SHP77 (cell line): ENCODE results near the gene POLR3A.

Source experiments
- DNase-seq, 2 experiments: peaks; one replicate each; lab custom pipeline; 2025; lab: John Stamatoyannopoulos, UW

Gene POLR3A

DNA sequence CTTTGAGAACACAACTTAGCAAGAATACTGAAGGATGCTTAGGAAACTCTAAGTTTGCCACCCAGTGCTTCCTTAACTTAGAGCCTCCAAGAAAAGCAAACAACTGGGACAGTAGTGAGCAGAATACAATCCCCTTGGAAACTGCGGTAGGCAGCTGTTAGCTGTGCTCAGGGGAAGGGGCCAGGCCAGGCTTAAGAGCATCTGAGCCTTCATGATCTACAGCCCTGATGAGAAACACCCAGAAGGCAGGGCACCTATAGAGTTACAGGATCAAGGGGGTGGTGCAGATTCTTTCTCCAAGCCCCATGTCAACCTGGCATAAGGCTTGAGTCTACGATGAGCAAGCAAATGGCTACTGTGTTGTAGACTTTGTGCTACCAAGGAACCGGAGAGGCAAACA lies 51.4 kb downstream of the POLR3A start:
- no peak for DNase-seq

DNA sequence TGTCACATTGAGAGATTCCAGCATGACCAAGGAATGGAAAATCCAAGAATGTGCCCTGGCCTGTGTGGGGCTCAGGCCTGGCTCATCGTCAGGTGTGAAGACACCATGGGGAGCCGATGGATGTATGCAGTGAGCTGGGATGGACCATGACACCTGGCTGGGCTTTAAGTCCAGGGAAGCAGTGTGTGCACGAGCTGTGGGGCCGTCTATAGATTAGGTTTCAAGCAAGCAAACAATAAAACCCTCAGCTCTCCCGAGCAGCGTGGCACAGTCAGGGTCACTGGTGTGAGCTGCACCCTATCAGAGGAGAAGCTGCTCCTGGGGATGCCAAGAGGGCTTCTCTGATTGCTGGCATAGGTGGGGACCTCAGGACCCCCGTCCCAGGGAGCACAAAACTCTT lies 52.3 kb downstream of the POLR3A start:
- no peak for DNase-seq

DNA sequence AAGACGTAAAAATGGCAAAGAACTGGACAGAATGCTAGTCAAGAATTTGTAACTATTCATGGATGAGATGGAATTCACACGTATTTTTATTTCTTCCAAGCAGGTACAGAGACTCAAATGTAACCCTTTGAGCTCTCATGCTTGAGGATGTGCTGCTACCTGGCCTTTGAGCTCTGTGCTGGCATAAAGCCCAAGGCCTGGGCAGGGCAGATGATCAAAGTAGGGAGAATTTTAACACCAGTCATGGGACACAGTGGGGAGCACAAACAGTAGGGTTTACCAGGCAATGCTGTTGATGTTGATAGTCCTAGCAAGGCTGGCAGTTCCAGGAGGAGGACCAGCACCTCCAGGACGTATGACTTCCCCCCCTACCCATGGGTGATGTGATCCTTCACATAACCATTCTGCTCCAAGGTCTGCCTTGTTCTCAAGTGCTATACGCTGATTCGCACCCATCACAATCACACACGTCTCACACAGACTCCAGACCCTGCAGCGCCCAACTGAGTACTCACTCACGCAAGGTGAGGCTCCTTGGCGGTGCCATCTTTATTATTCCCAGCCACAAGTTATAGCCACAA lies 54.1 kb downstream of the POLR3A start:
- no peak for DNase-seq

DNA sequence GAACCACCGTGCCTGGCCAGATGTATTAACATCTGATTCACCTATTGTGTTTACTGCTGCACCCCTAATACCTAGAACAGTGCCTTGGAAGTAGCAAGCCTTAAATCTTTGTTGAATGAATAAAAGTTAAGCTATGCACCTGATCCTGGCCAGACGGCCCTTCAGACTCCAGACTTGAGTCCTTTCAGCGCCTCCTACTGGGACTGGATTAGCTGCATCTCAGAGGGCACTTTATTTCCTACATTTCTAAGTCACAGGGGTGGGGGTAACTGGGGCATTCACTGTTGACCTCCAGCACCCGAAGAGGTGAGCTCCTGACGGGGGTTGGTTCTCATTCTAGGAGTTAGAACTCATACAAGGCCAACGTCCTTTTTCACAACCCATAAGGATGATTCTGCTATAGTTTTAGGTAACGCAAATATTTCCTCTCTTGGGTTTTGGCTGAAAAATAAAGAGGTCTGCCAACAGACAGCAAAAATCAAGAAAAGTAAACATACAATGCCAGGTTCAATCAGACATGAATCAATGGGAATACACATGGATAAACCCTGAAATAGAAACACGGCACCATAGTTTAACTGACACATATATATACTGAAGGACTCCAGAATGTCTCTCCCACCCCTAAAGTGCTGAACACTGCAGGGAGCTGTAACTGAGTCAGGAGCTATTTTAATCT lies 54.8 kb downstream of the POLR3A start:
- DNase-seq = no peak

DNA sequence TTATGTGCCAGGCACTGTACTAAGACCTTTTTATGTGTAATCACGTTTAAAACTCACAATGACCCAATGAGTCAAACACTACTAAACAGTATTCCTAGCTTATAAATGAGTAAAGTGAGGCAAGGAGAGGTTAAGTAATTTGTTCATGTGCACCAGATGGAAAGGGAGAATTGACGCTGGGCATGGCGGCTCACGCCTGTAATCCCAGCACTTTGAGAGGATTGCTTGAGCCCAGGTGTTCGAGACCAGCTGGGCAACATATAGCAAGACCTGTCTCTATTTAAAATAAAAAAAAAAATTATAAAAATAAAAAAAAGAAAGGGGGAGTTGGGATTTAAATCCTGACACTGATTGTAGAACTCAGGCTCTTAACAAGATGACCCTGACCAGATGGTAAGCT lies 56.0 kb downstream of the POLR3A start:
- no peak for DNase-seq

DNA sequence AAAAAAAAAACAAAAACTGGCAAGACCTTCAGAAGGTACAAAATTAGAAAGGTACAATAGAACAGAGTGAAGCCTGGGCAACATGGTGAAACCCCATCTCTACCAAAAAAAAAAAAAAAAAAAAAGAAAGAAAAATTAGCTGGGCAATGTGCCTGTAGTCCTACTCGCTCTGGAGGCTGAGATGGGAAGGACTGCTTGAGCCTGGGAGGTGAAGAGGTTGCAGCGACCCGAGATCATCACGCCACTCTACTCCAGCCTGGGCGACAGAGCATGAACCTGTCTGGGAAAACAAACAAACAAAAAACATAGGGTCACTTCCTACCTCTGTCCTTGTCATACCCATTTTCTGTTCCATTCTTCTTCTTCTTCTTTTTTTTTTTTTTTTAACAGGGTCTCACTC lies 57.2 kb downstream of the POLR3A start:
- DNase-seq = no peak

DNA sequence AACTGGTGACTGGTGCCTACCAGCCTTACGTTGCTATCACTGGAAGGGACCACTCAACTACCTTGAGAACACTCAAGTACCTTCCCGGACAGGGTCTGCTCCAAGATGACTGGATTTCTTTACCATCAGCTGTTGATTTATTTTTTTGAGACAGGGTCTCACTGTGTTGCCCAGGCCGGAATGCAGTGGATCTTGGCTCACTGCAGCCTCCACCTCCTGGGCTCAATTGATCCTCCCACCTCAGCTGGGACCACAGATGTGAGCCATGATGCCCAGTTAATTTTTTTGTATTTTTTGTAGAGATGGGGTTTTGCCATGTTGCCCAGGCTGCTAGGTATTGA lies 57.5 kb downstream of the POLR3A start:
- DNase-seq = no peak

DNA sequence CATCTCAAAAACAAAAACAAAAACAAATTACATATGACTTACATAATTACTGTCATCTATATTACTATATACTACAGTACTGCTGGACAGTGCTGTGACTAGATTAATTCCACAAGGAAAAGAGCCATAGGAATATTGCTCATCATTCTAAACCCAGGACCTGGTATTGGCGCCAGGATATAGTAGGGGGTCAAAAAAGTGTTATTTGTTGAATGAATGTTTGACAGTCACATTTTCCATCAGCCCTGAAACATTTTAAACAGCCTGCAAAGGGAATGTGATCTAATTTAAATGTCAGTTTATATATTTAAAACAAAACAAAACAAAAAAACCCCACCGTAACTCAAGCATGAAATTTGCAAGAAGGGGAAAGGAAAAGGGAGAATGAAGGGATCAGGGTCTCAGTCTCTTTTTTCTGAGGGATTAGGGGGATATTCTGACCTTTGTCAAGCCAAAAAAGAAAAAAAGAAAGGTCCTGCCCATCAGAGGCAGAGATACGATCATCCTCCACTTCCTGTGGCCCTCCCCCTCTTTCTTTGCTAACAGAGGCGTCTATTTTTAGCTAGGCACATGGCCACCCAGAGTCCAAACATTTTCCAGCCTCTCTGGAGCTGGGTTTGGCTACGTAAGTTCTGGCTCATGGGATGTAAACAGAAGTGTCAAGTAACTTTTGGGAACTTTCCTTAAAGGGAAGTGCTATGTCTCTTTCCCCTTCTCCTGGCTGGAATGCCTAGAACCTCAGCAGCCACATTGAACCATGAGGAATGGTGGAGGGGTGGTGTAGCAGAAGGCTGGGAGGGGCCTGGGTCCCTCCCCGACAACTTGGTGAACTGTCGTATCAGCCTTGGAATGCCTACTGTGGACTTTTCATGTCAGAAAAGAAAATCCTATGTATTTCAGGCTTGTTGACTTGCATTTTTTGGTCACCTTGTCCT lies 58.2 kb downstream of the POLR3A start:
- DNase-seq = peak in 1 of 2 experiments; percentile 8

DNA sequence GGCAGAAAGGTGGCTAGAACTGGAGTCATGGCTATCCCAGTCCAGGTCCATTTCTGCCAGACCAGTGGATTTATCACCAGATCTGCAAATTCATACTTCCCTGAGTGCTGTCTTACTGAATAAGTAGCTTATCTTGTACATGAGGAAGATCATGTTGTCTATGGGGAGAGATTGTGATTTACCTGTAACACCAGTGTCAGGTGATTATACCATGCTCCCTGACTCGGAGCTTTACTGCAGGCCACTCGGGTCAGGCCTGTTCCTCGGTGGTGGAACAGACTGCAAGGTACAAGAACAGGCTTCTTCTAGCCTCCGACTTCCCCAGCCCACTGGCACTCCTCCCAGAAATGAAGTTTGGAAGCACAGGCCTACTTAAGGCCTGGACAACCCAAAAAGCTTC lies 60.2 kb downstream of the POLR3A start:
- no peak for DNase-seq

DNA sequence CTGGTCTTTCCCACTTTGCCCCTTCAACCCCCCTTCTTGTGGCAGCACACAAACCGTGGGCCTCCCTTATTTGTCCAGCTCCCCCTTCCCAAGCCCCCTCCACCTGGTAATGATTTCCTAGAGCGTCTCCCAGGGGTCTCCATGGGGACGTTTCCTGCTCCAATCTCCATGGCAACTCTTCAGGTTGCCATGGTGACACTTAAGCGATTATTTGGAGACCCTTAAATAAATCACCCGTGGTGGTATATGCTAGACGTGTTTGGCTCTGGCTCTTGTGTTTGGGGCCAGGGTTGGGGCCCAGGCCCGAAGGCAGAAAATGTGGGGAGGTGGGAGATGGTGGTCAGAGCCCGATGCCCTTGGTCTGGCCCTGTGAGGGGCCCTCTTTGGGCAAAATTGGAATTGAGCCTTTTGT lies 61.7 kb downstream of the POLR3A start:
- DNase-seq = no peak

DNA sequence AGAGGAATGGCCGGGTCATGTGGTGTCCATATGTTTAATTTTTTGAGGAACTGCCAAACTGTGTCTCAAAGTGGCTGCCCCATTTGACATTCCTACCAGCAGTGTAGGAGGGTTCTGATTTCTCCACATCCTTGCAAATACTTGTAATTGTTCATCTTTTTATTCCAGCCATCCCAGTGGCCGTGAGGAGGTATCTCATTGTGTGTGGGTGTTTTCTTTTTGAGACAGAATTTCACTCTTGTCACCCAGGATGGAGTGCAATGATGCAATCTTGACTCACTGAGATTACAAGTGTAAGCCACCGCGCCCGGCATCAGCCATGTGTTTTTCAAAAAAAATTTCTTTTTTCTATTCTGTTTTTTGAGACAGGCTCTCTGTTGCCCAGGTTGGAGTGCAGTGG lies 64.0 kb downstream of the POLR3A start:
- DNase-seq = no peak

DNA sequence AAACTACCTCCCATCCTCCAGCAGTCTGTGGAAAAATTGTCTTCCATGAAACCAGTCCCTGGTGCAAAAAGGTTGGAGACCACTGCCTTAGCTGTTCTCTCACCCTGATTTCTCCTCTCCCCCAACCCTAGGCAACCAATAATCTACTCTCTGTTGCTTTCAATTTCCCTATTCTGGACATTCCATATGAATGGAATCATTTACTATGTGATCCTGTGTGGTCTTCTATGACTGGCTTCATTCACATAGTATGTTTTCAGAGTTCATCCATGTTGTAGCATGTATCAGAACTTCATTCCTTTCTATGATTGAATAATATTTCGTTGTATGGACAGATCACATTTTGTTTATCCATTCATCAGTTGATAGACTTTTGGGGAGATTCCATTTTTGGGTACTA lies 64.5 kb downstream of the POLR3A start:
- DNase-seq = no peak

DNA sequence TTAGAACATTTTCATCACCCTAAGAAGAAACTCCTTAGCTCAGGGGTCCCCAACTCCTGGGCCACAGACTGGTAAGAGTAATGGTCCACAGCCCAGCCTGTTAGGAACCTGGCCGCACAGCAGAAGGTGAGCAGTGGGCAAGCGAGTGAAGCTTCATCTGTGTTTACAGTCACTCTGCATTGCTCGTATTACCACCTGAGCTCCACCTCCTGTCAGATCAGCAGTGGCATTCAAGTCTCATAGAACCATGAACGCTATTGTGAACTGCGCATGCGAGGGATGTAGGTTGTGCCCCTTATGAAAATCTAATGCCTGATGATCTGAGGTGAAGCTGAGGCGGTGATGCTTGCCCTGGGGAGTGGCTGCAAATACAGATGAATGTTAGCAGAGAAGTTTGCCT lies 65.4 kb downstream of the POLR3A start:
- DNase-seq = no peak

DNA sequence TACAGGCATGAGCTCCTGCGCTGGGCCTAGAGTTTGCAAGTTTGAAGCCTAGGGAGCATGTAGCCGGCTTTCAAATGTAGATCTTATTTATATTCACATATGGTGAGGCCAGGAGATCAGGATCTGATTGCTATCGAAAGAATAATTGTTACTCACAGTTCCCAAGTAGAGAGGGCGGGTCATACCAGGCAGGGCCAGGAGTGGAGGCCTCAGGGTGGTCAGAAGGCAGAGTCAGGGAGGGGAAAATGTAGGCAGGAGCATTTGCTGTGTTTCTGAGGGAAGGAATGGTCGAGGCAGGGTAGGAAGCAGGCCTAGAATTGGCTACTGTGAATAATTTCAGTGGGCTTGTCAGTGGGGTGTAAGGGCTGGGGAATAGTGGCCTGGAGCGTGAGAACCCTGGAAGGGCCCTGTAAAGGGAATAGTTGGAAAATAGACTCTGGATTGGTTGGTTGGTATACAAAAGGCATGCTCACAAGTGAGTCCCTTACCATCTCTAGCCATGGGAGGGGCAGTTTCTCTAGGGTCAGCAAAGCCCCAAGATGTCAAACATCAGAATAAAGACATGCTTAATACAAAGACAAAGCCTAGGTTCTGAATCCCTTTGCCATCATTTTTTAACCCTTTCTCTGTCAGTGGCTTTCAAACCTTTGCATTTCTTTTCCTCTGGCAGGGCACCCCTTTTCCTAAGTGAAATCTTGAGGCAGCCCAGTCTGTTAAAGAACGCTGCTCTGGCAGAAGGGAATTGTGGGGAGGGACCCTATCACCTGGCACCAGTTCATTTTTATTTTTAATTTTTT lies 66.8 kb downstream of the POLR3A start:
- no peak for DNase-seq

DNA sequence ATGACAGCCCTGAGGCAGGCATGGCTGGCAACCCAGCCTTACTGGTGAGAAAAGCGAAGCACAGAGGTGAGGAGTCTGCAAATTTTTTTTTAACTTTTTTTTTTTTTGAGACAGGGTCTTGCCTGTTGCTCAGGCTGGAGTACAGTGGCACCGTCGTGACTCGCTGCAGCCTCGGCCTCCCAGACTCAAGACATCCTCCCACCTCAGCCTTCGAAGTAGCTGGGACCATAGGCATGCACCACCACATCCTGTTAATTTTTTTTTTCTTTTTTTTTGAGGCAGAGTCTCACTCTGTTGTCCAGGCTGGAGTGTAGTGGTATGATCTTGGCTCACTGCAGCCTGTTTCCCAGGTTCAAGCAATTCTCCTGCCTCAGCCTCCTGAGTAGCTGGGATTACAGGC lies 67.6 kb downstream of the POLR3A start:
- DNase-seq = no peak

DNA sequence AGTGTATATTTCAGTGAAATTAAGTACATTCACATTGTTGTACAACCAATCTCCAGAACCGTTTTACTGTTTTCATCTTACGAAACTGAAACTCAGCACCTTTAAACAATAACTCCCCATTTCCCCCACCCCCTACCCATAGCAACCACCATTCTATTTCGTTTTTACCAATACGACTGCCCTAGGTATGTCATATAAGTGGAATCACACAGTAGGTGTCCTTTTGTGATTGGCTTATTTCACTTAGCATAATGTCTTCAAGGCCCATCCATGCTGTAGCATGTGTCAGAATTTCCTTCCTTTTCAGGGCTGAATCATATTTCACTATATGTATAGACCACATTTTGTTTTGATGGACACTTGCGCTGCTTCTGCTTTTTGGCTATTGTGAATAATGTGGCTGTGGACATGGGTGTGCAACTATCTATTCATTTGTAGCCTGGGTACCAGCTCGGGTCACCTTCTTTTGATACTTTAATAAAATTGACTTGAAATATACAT lies 68.4 kb downstream of the POLR3A start:
- DNase-seq = no peak

DNA sequence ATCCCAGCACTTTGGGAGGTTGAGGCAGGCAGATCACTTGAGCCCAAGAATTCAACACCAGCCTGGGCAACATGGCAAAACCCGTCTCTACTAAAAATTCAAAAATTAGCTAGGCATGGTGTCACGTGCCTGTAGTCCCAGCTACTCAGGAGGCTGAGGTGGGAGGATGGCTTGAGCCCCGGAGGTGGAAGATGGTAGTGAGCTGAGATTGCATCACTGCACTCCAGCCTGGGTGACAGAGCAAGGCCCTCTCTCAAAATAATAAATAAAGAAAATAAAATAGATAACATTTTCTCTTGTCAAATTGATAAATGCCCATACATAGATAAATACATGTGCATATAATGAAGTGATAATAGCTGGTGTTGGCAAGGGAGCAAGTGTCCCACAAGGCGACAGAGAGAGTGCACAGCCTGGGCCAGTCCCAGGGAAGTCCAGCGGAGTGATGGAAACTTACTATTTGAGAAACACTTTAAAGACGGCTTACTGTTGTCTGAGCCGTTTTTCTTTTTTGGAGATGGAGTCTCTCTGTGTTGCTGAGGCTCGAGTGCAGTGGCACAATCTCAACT lies 69.3 kb downstream of the POLR3A start:
- no peak for DNase-seq

DNA sequence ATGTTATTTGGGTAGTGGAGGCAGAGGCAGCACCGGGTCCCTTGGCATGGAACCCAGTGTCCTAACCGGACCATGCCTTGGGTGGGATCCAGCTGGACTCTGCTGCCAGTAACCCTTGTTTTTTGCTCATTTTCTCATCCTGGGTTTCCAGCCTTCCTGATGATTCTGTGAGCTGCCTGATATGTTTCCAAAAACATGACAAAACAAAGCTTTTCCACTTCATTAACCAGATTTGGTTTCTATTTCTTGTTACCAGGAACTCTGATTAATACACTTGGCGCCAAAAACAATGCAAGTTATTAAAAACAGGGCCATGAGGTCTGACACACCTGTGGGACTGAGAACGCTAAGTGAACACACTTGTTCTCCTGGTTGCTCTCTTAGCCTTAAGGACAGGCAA lies 69.9 kb downstream of the POLR3A start:
- no peak for DNase-seq

DNA sequence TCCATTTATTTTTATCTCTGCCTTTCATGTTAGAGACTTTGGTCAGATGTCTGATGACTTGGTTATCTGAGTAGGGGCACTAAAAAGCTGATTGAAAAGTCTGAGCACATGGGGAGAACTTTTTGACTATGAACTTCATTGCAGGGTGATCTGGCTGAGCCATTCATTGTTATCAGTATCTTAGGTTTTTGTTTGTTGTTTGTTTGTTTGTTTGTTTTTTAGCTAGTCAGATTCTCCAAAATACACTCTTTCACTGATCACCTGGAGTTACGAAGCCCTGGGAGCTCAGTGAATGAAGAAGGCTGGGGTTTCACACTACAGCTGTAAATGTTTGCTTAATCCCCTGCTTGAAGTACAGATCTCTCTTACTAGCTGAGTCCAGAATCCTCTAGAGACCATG lies 74.2 kb downstream of the POLR3A start:
- no peak for DNase-seq

DNA sequence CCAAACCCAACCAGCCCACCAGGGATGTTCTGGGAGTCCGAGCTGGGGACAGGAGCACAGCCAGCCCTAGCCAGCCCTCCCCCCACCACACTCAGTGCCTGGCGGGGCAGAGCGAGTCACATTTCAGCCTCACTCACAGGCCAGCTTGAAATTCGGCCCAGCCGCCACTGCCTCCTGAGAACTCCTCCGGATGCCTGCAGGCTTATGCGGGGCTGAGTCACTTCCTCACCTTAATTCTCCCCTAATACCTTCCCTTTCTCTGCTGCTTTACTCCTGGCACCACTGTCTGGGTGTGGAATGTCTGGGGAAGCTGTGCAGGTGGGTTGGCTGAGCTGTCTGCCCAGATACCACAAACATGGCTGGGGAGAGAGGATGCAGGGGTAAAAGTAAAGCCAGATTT lies 80.1 kb downstream of the POLR3A start:
- no peak for DNase-seq

DNA sequence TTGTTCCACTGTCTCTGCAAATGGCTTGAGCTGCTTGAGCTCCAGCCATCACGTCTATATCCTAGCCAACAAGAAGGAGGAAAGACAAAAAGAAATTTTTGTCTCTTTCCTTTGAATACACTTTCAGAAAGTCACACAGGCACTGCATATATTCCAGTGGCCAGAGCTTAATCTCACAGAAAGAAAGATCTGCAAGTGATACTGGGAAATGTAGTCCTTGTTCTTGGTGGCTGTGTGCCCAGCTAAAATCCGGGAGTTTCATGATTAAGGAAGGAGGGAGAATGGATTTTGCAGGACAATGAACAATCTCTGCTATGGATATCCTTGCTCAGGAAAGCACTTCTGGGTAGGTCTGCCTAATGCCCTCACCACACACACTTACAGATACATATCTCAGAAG lies 83.2 kb downstream of the POLR3A start:
- DNase-seq = no peak

DNA sequence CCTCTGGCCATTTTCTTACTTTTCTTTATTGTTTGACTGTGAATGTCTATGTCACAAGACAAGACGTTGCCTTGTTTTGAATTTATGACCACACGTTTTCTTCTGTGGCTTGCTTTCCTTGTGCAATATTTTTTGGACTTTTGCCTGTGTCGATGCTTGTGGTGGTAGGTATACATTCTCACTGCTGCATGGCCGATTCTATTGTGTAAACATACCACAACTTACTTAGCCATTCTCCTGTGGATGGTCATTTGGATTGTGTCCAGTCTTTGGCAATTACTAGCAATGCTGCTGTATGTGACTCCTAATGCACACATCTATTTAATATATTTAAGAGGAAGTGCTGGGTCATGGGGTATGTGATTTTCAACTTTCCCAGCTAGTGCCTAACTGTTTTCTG lies 84.8 kb downstream of the POLR3A start:
- no peak for DNase-seq
